22Rv1 (cell line): ENCODE results near the gene ATOH1.

Source experiments
- ZFX ChIP-seq: fragments of 450-650 bp; IDR thresholded peaks from 2 replicates; pipeline ENCODE4 v1.6.1; 2017; ENCODE audit warnings: antibody characterized with exemption, borderline replicate concordance
- TF ChIP-seq, protein P1 (sequence below): fragments of 450-650 bp; IDR thresholded peaks from 2 replicates; pipeline ENCODE4 v1.5.1; 2017; ENCODE audit warnings: mild to moderate bottlenecking

DNA sequence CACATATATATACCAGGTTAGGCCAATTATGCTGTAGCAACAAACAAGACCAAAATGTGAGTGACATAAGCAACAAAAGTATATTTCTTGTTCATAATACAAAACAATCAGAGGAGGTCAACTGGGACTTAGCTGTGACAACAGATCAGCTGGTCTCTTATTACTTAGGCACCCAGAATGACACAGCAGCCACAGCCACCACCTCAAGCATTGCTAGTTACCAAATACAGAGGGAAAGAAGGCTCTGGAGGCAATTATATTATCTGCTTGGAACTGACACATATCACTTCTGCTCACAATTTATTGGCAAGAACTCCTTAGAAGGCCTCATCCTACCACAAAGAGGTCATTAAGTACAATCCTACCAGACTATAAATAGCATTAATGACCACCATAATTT lies 15.2 kb downstream of the ATOH1 start:
- TF ChIP-seq, protein P1, sequence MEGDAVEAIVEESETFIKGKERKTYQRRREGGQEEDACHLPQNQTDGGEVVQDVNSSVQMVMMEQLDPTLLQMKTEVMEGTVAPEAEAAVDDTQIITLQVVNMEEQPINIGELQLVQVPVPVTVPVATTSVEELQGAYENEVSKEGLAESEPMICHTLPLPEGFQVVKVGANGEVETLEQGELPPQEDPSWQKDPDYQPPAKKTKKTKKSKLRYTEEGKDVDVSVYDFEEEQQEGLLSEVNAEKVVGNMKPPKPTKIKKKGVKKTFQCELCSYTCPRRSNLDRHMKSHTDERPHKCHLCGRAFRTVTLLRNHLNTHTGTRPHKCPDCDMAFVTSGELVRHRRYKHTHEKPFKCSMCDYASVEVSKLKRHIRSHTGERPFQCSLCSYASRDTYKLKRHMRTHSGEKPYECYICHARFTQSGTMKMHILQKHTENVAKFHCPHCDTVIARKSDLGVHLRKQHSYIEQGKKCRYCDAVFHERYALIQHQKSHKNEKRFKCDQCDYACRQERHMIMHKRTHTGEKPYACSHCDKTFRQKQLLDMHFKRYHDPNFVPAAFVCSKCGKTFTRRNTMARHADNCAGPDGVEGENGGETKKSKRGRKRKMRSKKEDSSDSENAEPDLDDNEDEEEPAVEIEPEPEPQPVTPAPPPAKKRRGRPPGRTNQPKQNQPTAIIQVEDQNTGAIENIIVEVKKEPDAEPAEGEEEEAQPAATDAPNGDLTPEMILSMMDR, result no peak
- TF ChIP-seq ZFX, result no peak
